Gastroesophageal sphincter (tissue), 3 donors: ENCODE data around the gene S100Z.
"Not testable (repeated sequence)": the region's sequence is repeated elsewhere in the genome, so short reads cannot be mapped to it uniquely, and the experiment has no call there.

Source experiments
- CTCF ChIP-seq, 4 experiments: fragments of 200-600 bp in 2 of 4; fragments of 450-650 bp in 2 of 4; sonication (generic) in 1 of 4; IDR thresholded peaks; one replicate each; pipeline ENCODE4 v1.5.1; 2017 to 2019; ENCODE audit warnings: antibody characterized with exemption in 4 of 4, mild to moderate bottlenecking in 2 of 4, moderate library complexity in 2 of 4
- EP300 ChIP-seq: sonication (generic); formaldehyde crosslinking; IDR thresholded peaks from one replicate; pipeline ENCODE4 v1.6.1; 2017; ENCODE audit warnings: antibody characterized with exemption, mild to moderate bottlenecking
- POLR2A ChIP-seq, 2 donors: fragments of 450-650 bp; IDR thresholded peaks; one replicate each; pipeline ENCODE4 v1.6.1; 2017; ENCODE audit warnings: antibody characterized with exemption in 2 of 2, mild to moderate bottlenecking in 2 of 2, moderate library complexity in 1 of 2
- POLR2AphosphoS5 ChIP-seq: sonication (generic); formaldehyde crosslinking; IDR thresholded peaks from one replicate; pipeline ENCODE4 v1.6.1; 2017; ENCODE audit warnings: antibody characterized with exemption

- TF ChIP-seq EP300; CTCF (IDR thresholded peaks at IDR 0.05); POLR2A (IDR thresholded peaks at IDR 0.05); POLR2AphosphoS5: not testable (repeated sequence)
Observed at GRCh38 chr5:76945238-76945637, 95.4 kb downstream of the S100Z start.
